ENCODE data around the gene CCDC175.

DNA sequence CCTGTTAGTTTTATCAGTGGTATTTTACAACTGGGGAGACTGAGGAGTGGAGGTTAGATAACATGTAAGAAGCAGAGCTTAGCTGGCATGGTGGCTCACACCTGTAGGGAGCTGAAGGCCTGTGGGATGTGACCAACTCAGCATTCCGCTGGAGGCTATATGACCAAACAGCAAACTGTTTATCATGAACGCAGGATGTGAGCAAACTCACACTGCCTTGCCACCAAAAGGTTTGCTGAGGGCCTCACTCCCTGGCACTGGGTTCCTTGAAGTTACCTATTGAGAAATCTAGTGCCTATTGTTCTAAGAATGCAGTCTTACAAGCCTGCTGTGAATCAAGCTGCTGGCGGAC is 68.9 kb downstream of the CCDC175 start:
- TF ChIP-seq EZH2 (IDR thresholded peaks at IDR 0.05) (no peak), POLR2AphosphoS5 (IDR thresholded peaks at IDR 0.05; ENCODE audit: borderline replicate concordance, low read depth, low read length) (no peak), FOXP2 (optimal IDR thresholded peaks at IDR 0.05; ENCODE audit: control extremely low read depth, extremely low read length, insufficient read depth) (no peak)
